Breast epithelium (tissue), 4 donors: ENCODE measurements around the gene KIF1B. TPM values are rescaled to one million over a fixed set of nuclear protein-coding genes. Genes with fewer than 3 reads are reported as not detected.

Source experiments
- DNase-seq, 2 donors: peaks; one replicate each; pipeline ENCODE4 v3.0.0-alpha.2; 2019; ENCODE audit warnings: low spot score in 2 of 2
- H3K27ac ChIP-seq, 2 donors: fragments of 200-600 bp; sonication (generic) in 1 of 2; one replicate each; pipeline ENCODE4 v1.5.1; 2016 to 2019; ENCODE audit warnings: mild to moderate bottlenecking in 1 of 2
- H3K27me3 ChIP-seq, 2 donors: fragments of 200-600 bp; sonication (generic) in 1 of 2; one replicate each; pipeline versions ENCODE4 v1.5.1 to v1.6.0; 2017 to 2019; ENCODE audit warnings: control low read depth in 1 of 2, mild to moderate bottlenecking in 1 of 2
- H3K36me3 ChIP-seq: fragments of 200-600 bp; one replicate; pipeline ENCODE4 v1.5.1; 2019
- H3K4me1 ChIP-seq, 2 donors: fragments of 200-600 bp; sonication (generic); one replicate each; pipeline ENCODE4 v1.5.1; 2016 to 2019; ENCODE audit warnings: control low read depth in 1 of 2
- H3K4me3 ChIP-seq, 3 donors: fragments of 200-600 bp; sonication (generic); 1 replicate in 2 of 3; 2 replicates in 1 of 3; pipeline ENCODE4 v1.5.1; 2016 to 2019; ENCODE audit warnings: mild to moderate bottlenecking in 3 of 3, moderate library complexity in 2 of 3
- H3K9me3 ChIP-seq, 2 donors: fragments of 200-600 bp; sonication (generic) in 1 of 2; one replicate each; pipeline ENCODE4 v1.5.1; 2016 to 2019; ENCODE audit warnings: control low read depth in 1 of 2
- POLR2A ChIP-seq: fragments of 450-650 bp; IDR thresholded peaks from one replicate; pipeline ENCODE4 v1.6.1; 2016; ENCODE audit warnings: antibody characterized with exemption, mild to moderate bottlenecking, moderate library complexity
- POLR2AphosphoS5 ChIP-seq, 3 donors: sonication (generic); formaldehyde crosslinking; IDR thresholded peaks; one replicate each; pipeline ENCODE4 v1.6.1; 2017; ENCODE audit warnings: antibody characterized with exemption in 3 of 3
- intact Hi-C: fragments of 100-400 bp; cut with DNase I; formaldehyde crosslinking; loops from one replicate; pipeline ENCODE4 v1.15.1; 2023; ENCODE audit warnings: low total_unique reads
- total RNA-seq, 3 donors: library from RNA; depleted of rRNA; stranded (reverse); fragments of >200 nt; gene quantifications; one replicate each; pipeline ENCODE4 v1.1.0, GENCODE V29; 2016
- TF ChIP-seq, protein P1 (sequence below), 3 donors: fragments of 450-650 bp; IDR thresholded peaks; one replicate each; pipeline ENCODE4 v1.5.1; 2016 to 2017; ENCODE audit warnings: antibody characterized with exemption in 3 of 3, mild to moderate bottlenecking in 3 of 3, moderate library complexity in 3 of 3

KIF1B gene
- total RNA-seq, 3 donors from 2014 or later: 42.6 to 45.7 (median 43.5) TPM

DNA sequence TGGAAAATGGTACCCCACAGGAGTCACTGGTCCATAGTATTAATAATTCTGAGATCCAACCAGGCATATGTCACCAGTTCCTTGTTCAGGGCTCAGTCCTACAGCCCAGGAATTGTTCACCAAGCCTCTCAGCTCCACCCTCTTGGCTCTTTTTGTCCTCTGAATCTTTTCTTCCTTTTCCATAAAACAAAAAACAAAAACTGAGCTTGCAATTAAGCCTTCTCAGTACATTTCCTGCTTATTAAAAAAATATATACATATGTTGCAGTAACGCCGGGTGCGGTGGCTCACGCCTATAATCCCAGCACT lies 23.4 kb upstream of the KIF1B start:
- no peak for DNase-seq
- Histone ChIP-seq H3K27me3 (no peaks in the 10 kb centered on the region), H3K9me3 (no peaks in the 10 kb centered on the region), H3K27ac (no peak overlapping the region), H3K4me1 (no peaks in the 10 kb centered on the region), H3K4me3 (no peak overlapping the region), H3K36me3 (no peaks in the 10 kb centered on the region)
- intact Hi-C loops: loop anchor here (5.0 kb wide), 1 partner anchor 870 kb away; no protein-coding TSS in a partner anchor
- TF ChIP-seq POLR2AphosphoS5 (IDR thresholded peaks at IDR 0.05): no peak

DNA sequence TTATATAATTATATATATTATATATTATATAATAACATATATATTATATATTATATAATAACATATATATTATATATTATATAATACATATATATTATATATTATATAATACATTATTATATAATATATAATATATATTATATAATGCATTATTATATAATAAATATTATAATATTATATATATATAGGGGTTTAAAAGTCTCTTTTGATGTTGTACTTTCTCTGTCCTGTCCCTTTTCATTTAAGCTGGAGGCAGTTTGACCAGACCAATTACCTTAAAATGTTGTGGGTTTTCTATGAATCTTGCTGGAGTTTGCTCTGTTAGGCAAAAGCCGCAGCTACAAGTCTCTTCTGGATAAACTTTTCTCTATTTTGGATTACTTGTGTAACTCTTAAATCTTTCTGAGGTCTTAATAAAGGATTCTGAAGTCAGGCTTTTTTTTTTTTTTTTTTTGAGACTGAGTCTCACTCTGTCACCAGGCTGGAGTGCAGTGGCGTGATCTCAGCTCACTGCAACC lies 22.2 kb upstream of the KIF1B start:
- no peaks in the 10 kb centered on the region for H3K4me1 ChIP-seq
- H3K27ac ChIP-seq: no peak overlapping the region
- intact Hi-C loops: loop anchor here (5.0 kb wide), 1 partner anchor 871 kb away; no protein-coding TSS in a partner anchor
- TF ChIP-seq POLR2AphosphoS5 (IDR thresholded peaks at IDR 0.05) (no peak), POLR2A (no peak)
- TF ChIP-seq, protein P1, sequence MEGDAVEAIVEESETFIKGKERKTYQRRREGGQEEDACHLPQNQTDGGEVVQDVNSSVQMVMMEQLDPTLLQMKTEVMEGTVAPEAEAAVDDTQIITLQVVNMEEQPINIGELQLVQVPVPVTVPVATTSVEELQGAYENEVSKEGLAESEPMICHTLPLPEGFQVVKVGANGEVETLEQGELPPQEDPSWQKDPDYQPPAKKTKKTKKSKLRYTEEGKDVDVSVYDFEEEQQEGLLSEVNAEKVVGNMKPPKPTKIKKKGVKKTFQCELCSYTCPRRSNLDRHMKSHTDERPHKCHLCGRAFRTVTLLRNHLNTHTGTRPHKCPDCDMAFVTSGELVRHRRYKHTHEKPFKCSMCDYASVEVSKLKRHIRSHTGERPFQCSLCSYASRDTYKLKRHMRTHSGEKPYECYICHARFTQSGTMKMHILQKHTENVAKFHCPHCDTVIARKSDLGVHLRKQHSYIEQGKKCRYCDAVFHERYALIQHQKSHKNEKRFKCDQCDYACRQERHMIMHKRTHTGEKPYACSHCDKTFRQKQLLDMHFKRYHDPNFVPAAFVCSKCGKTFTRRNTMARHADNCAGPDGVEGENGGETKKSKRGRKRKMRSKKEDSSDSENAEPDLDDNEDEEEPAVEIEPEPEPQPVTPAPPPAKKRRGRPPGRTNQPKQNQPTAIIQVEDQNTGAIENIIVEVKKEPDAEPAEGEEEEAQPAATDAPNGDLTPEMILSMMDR (IDR thresholded peaks at IDR 0.05): no peak
- no peaks in the 10 kb centered on the region for H3K9me3 ChIP-seq
- no peak for DNase-seq
- no peak overlapping the region for H3K4me3 ChIP-seq
- no peaks in the 10 kb centered on the region for H3K27me3 ChIP-seq
- no peaks in the 10 kb centered on the region for H3K36me3 ChIP-seq

DNA sequence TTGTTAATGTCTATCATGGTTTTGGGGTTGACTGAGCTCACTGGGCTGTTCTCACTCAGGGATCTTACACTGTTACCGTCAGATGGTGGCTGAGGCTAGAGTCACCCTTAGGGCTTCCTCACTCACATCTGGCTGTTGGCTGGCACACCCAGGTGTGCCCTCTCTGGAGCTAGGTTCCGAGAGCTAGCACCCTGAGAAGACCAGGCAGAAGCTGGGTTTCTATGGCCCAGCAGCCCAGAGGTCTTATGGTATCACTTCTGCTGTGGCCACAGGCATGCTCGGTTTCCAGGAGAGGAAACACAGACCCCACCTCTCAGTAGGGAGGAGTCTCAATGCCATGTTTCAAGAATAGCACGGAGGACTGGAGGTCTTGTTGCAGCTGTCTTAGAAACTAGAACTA lies 20.7 kb upstream of the KIF1B start:
- H3K4me1 ChIP-seq: no peaks in the 10 kb centered on the region
- H3K4me3 ChIP-seq: no peak overlapping the region
- no peaks in the 10 kb centered on the region for H3K9me3 ChIP-seq
- no peaks in the 10 kb centered on the region for H3K27me3 ChIP-seq
- DNase-seq: no peak
- intact Hi-C loops: loop anchor here (5.0 kb wide), 1 partner anchor 872 kb away; no protein-coding TSS in a partner anchor
- no peak for TF ChIP-seq POLR2A
- no peak for TF ChIP-seq POLR2AphosphoS5 (IDR thresholded peaks at IDR 0.05)
- TF ChIP-seq, protein P1 (IDR thresholded peaks at IDR 0.05): no peak
- H3K27ac ChIP-seq: no peak overlapping the region
- no peaks in the 10 kb centered on the region for H3K36me3 ChIP-seq

DNA sequence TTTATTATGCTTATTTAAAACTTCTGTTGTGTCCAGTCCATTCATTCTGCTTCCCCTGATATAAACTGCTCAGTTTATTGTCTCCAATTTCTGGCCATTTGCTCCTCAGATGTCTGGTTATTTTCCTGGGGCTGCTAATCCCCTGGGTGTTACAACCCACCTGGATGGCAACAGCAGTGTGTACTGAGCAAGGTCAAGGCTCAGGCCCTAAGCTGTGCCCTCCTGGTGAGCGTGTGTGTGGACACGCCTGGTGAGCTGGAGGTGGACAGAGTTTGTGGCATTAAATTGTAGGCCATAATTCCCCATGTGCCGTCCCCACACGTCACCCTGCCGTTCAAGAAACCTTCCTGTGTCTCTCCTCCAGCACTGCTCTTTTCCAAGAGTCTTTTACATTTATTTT lies 18.1 kb upstream of the KIF1B start:
- Histone ChIP-seq H3K27ac (no peak overlapping the region), H3K4me3 (no peak overlapping the region), H3K9me3 (no peaks in the 10 kb centered on the region), H3K27me3 (no peaks in the 10 kb centered on the region), H3K36me3 (no peaks in the 10 kb centered on the region), H3K4me1 (no peaks in the 10 kb centered on the region)
- intact Hi-C loops: no loop called here
- no peak for DNase-seq
- TF ChIP-seq POLR2AphosphoS5 (IDR thresholded peaks at IDR 0.05) (no peak), POLR2A (no peak)
- TF ChIP-seq, protein P1 (IDR thresholded peaks at IDR 0.05): no peak

DNA sequence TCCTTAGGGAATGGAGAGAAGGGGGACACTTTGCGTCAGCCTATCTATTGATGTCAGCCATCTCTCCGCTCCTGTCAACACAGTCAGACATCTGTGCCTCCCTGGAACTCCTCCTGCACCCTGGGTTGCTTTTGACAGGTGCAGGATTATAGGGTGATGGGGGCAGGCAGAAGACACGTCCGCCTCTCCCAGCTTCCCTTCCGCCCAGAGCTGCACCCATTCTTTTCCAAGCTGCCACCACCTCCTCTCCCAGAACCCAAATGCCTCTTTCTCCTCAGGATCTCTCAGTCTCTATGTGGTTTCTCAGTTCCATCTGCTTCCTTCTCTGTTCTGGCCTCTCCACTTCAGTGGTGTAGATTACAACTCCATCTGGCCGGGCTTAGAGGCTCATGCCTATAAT lies 17.1 kb upstream of the KIF1B start:
- no peak overlapping the region for H3K4me3 ChIP-seq
- H3K9me3 ChIP-seq: no peaks in the 10 kb centered on the region
- intact Hi-C loops: no loop called here
- no peaks in the 10 kb centered on the region for H3K36me3 ChIP-seq
- TF ChIP-seq, protein P1 (IDR thresholded peaks at IDR 0.05): no peak
- TF ChIP-seq POLR2A (no peak), POLR2AphosphoS5 (IDR thresholded peaks at IDR 0.05) (no peak)
- no peak for DNase-seq
- no peaks in the 10 kb centered on the region for H3K27me3 ChIP-seq
- no peak overlapping the region for H3K27ac ChIP-seq
- no peaks in the 10 kb centered on the region for H3K4me1 ChIP-seq

DNA sequence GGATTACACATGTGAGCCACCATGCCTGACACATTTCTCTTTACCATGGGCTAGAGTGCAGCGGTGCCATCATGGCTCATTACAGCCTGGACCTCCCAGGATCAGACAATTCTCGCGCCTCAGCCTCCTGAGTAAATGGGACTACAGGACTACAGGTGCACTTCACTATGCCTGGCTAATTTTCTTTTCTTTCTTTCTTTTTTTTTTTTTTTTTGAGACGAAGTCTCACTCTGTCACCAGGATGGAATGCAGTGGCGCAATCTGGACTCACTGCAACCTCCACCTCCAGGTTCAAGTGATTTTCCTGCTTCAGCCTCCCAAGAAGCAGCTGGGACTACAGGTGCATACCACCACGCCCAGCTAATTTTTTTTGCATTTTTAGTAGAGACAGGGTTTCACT lies 14.8 kb upstream of the KIF1B start:
- intact Hi-C loops: no loop called here
- H3K4me3 ChIP-seq: no peak overlapping the region
- H3K27me3 ChIP-seq: no peaks in the 10 kb centered on the region
- H3K9me3 ChIP-seq: no peaks in the 10 kb centered on the region
- no peaks in the 10 kb centered on the region for H3K36me3 ChIP-seq
- H3K4me1 ChIP-seq: no peaks in the 10 kb centered on the region
- DNase-seq: no peak
- H3K27ac ChIP-seq: no peak overlapping the region
- TF ChIP-seq, protein P1 (IDR thresholded peaks at IDR 0.05): no peak
- TF ChIP-seq POLR2AphosphoS5 (IDR thresholded peaks at IDR 0.05) (no peak), POLR2A (no peak)
